Smooth muscle cell (in vitro differentiated cells): ENCODE results near the gene MORC1. TPM values are rescaled to one million over a fixed set of nuclear protein-coding genes. Genes with fewer than 3 reads are reported as not detected.

Source experiments
- DNase-seq: peaks from one replicate; lab custom pipeline; 2025; ENCODE audit not compliant: unreplicated experiment; lab: John Stamatoyannopoulos, UW
- H2AFZ ChIP-seq: fragments of 200-600 bp; sonication (generic); 2 replicates; pipeline ENCODE4 v1.6.0; 2016; ENCODE audit warnings: antibody characterized with exemption, low read depth, mild to moderate bottlenecking
- H3F3A ChIP-seq: fragments of 200-600 bp; sonication (generic); 2 replicates; pipeline ENCODE4 v1.6.0; 2017; ENCODE audit warnings: antibody characterized with exemption, low read depth
- H3K27ac ChIP-seq: fragments of 200-600 bp; sonication (generic); 2 replicates; pipeline ENCODE4 v1.5.1; 2016; ENCODE audit warnings: low read depth, mild to moderate bottlenecking
- H3K27me3 ChIP-seq: fragments of 200-600 bp; sonication (generic); 2 replicates; pipeline ENCODE4 v1.6.1; 2016; ENCODE audit warnings: low read depth, mild to moderate bottlenecking
- H3K36me3 ChIP-seq: fragments of 200-600 bp; sonication (generic); 2 replicates; pipeline ENCODE4 v1.5.1; 2016; ENCODE audit warnings: low read depth
- H3K4me1 ChIP-seq: fragments of 200-600 bp; sonication (generic); 2 replicates; pipeline ENCODE4 v1.5.1; 2016; ENCODE audit warnings: low read depth
- H3K4me2 ChIP-seq: fragments of 200-600 bp; sonication (generic); 2 replicates; pipeline ENCODE4 v1.6.0; 2016; ENCODE audit warnings: mild to moderate bottlenecking
- H3K4me3 ChIP-seq: fragments of 200-600 bp; sonication (generic); 2 replicates; pipeline ENCODE4 v1.5.1; 2016; ENCODE audit warnings: mild to moderate bottlenecking
- H3K79me2 ChIP-seq: fragments of 200-600 bp; sonication (generic); 2 replicates; pipeline ENCODE4 v1.6.0; 2016; ENCODE audit warnings: low read depth, mild to moderate bottlenecking
- H3K9ac ChIP-seq: fragments of 200-600 bp; sonication (generic); 2 replicates; pipeline ENCODE4 v1.6.0; 2016; ENCODE audit warnings: low read depth
- H3K9me3 ChIP-seq: fragments of 200-600 bp; sonication (generic); replicated peaks from 2 replicates; pipeline ENCODE4 v1.5.1; 2016; ENCODE audit warnings: low read depth
- H4K20me1 ChIP-seq: fragments of 200-600 bp; sonication (generic); 2 replicates; pipeline ENCODE4 v1.6.0; 2016; ENCODE audit warnings: low read depth
- CTCF ChIP-seq: fragments of 200-600 bp; sonication (generic); IDR thresholded peaks from 2 replicates; pipeline ENCODE4 v1.5.1; 2017; ENCODE audit warnings: borderline replicate concordance, mild to moderate bottlenecking, antibody characterized with exemption; ENCODE audit not compliant: insufficient read depth, poor library complexity, severe bottlenecking
- WGBS: methylation state at CpG from one replicate; pipeline ENCODE4 v1.1.7; 2016; ENCODE audit warnings: low lambda C conversion rate; 5-methylcytosine and 5-hydroxymethylcytosine counted together
- polyA plus RNA-seq: library from polyadenylated mRNA; unstranded; fragments of >200 nt; fragmentation: Nextera tagmentation; extraction: Ambion mirVana; gene quantifications from 2 replicates; pipeline ENCODE4 v1.2.1, GENCODE V29; 2016
- total RNA-seq: library from RNA; depleted of rRNA; stranded (reverse); fragments of >200 nt; gene quantifications from 2 replicates; pipeline ENCODE4 v1.2.3, GENCODE V29; 2014

MORC1 gene
- total and polyA plus RNA-seq, 2 experiments from 2014 or later = not detected

GRCh38 chr3:109023656-109024254 lies 94.2 kb downstream of the MORC1 start:
- H3K4me1 ChIP-seq = no peaks in the 10 kb centered on the region
- H3K4me2 ChIP-seq = no peak overlapping the region
- no peaks in the 10 kb centered on the region for H4K20me1 ChIP-seq
- H3K4me3 ChIP-seq = no peak overlapping the region
- H2AFZ ChIP-seq = no peak overlapping the region
- no peaks in the 10 kb centered on the region for H3K36me3 ChIP-seq
- H3K27ac ChIP-seq = no peak overlapping the region
- WGBS = 28% methylated on average over 3 of the region's 3 CpGs
- peak; percentile 77 for TF ChIP-seq CTCF
- no peaks in the 10 kb centered on the region for H3K9me3 ChIP-seq
- H3K9ac ChIP-seq = no peak overlapping the region
- no peaks in the 10 kb centered on the region for H3K27me3 ChIP-seq
- H3F3A ChIP-seq = no peaks in the 10 kb centered on the region
- DNase-seq = no peak
- H3K79me2 ChIP-seq = no peaks in the 10 kb centered on the region

- Histone ChIP-seq H3K36me3 (no peaks in the 10 kb centered on the region), H2AFZ (no peak overlapping the region)
- WGBS = 85% methylated on average over 1 of the region's 1 CpG
These were observed 94.8 kb downstream of the MORC1 start for GRCh38 chr3:109023167-109023566.

GRCh38 chr3:109021556-109021955 lies 96.4 kb downstream of the MORC1 start:
- Histone ChIP-seq H3F3A (no peaks in the 10 kb centered on the region), H4K20me1 (no peaks in the 10 kb centered on the region), H3K36me3 (no peaks in the 10 kb centered on the region), H3K27me3 (no peaks in the 10 kb centered on the region), H3K4me2 (no peak overlapping the region), H3K27ac (no peak overlapping the region), H3K4me3 (no peak overlapping the region), H3K79me2 (no peaks in the 10 kb centered on the region), H3K4me1 (no peaks in the 10 kb centered on the region), H2AFZ (no peak overlapping the region), H3K9ac (no peak overlapping the region), H3K9me3 (no peaks in the 10 kb centered on the region)
- WGBS = 42% methylated on average over 1 of the region's 1 CpG
- no peak for DNase-seq
- TF ChIP-seq CTCF = no peak

More at GRCh38 chr3:109023167-109023566, 94.8 kb downstream of the MORC1 start:
- Histone ChIP-seq H3K4me1 (no peaks in the 10 kb centered on the region), H3K4me3 (no peak overlapping the region), H3K27me3 (no peaks in the 10 kb centered on the region), H3K9me3 (no peaks in the 10 kb centered on the region), H3K27ac (no peak overlapping the region), H3K79me2 (no peaks in the 10 kb centered on the region), H3K9ac (no peak overlapping the region), H3K4me2 (no peak overlapping the region), H3F3A (no peaks in the 10 kb centered on the region), H4K20me1 (no peaks in the 10 kb centered on the region)
- no peak for DNase-seq
- no peak for TF ChIP-seq CTCF

GRCh38 chr3:109018828-109019227 lies 99.1 kb downstream of the MORC1 start:
- Histone ChIP-seq H2AFZ (peak overlapping the region; percentile 37), H3K4me2 (no peak overlapping the region), H3K36me3 (no peaks in the 10 kb centered on the region), H3K79me2 (no peaks in the 10 kb centered on the region), H3K27ac (no peak overlapping the region), H4K20me1 (no peaks in the 10 kb centered on the region), H3K9me3 (no peaks in the 10 kb centered on the region), H3K4me1 (no peaks in the 10 kb centered on the region), H3K27me3 (no peaks in the 10 kb centered on the region), H3K9ac (no peak overlapping the region), H3K4me3 (no peak overlapping the region), H3F3A (no peaks in the 10 kb centered on the region)
- DNase-seq = no peak
- TF ChIP-seq CTCF = no peak
- 75% methylated on average over 6 of the region's 6 CpGs for WGBS
